ENCODE results near the gene RASSF4.

DNA sequence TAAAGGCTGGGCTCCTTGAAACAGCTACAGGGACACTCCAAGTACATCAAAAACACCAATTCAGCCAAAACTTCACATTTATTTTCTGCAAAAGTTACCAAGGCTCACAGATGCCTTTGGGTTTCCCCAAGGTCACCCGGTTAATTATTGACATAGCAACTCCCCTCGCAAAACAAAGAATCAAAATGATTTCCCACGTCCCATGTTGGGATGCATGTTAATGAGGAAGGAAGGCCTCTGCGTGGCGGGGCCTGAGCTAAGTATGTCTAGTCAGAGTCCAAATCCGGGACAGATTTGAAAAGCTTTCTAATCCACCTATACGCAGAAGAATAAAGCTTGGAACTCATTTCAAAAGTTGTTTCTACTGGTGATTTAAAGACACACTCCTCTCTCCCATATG is 49.0 kb upstream of the RASSF4 start:
- TF ChIP-seq, protein P1, sequence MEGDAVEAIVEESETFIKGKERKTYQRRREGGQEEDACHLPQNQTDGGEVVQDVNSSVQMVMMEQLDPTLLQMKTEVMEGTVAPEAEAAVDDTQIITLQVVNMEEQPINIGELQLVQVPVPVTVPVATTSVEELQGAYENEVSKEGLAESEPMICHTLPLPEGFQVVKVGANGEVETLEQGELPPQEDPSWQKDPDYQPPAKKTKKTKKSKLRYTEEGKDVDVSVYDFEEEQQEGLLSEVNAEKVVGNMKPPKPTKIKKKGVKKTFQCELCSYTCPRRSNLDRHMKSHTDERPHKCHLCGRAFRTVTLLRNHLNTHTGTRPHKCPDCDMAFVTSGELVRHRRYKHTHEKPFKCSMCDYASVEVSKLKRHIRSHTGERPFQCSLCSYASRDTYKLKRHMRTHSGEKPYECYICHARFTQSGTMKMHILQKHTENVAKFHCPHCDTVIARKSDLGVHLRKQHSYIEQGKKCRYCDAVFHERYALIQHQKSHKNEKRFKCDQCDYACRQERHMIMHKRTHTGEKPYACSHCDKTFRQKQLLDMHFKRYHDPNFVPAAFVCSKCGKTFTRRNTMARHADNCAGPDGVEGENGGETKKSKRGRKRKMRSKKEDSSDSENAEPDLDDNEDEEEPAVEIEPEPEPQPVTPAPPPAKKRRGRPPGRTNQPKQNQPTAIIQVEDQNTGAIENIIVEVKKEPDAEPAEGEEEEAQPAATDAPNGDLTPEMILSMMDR (IDR thresholded peaks at IDR 0.05; ENCODE audit: insufficient read depth, low read length), result no peak
- TF ChIP-seq POLR2AphosphoS5 (IDR thresholded peaks at IDR 0.05; ENCODE audit: low read depth) (no peak), SPI1 (IDR thresholded peaks at IDR 0.05; ENCODE audit: borderline replicate concordance, low read depth) (no peak)
- TF ChIP-seq, protein P2, sequence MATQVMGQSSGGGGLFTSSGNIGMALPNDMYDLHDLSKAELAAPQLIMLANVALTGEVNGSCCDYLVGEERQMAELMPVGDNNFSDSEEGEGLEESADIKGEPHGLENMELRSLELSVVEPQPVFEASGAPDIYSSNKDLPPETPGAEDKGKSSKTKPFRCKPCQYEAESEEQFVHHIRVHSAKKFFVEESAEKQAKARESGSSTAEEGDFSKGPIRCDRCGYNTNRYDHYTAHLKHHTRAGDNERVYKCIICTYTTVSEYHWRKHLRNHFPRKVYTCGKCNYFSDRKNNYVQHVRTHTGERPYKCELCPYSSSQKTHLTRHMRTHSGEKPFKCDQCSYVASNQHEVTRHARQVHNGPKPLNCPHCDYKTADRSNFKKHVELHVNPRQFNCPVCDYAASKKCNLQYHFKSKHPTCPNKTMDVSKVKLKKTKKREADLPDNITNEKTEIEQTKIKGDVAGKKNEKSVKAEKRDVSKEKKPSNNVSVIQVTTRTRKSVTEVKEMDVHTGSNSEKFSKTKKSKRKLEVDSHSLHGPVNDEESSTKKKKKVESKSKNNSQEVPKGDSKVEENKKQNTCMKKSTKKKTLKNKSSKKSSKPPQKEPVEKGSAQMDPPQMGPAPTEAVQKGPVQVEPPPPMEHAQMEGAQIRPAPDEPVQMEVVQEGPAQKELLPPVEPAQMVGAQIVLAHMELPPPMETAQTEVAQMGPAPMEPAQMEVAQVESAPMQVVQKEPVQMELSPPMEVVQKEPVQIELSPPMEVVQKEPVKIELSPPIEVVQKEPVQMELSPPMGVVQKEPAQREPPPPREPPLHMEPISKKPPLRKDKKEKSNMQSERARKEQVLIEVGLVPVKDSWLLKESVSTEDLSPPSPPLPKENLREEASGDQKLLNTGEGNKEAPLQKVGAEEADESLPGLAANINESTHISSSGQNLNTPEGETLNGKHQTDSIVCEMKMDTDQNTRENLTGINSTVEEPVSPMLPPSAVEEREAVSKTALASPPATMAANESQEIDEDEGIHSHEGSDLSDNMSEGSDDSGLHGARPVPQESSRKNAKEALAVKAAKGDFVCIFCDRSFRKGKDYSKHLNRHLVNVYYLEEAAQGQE (IDR thresholded peaks at IDR 0.05; ENCODE audit: insufficient replicate concordance, low read depth), result no peak
